ENCODE results near the gene LAMC1.

DNA sequence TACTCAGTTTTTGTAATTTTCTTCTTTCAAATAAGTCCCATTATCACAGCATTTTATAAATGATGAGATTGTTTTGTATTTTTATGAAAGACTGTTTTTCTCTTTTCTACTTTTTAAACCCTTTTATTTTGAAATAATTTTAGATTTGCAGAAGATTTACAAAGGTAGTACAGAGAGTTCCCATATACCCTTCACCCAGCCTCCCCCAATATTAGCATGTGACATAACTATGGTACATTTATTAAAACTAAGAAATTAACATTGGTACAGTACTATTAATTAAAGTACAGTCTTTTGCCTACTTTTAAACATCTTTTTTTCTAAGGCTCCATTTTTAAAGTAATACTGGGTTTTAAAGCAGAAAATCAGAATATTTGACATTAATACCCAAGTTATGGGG is 127.2 kb downstream of the LAMC1 start:
- TF ChIP-seq EZH2 (IDR thresholded peaks at IDR 0.05; ENCODE audit: borderline replicate concordance, insufficient read depth, low read depth, low read length, poor library complexity, severe bottlenecking), result no peak
- TF ChIP-seq, protein P1, sequence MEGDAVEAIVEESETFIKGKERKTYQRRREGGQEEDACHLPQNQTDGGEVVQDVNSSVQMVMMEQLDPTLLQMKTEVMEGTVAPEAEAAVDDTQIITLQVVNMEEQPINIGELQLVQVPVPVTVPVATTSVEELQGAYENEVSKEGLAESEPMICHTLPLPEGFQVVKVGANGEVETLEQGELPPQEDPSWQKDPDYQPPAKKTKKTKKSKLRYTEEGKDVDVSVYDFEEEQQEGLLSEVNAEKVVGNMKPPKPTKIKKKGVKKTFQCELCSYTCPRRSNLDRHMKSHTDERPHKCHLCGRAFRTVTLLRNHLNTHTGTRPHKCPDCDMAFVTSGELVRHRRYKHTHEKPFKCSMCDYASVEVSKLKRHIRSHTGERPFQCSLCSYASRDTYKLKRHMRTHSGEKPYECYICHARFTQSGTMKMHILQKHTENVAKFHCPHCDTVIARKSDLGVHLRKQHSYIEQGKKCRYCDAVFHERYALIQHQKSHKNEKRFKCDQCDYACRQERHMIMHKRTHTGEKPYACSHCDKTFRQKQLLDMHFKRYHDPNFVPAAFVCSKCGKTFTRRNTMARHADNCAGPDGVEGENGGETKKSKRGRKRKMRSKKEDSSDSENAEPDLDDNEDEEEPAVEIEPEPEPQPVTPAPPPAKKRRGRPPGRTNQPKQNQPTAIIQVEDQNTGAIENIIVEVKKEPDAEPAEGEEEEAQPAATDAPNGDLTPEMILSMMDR (IDR thresholded peaks at IDR 0.05), result no peak

Measured in B cell (primary cell).